HG03108 (cell line): Measurements from ENCODE around the gene RNU5D-1.

Source experiments
- ATAC-seq: cut with Tn5 transposase; IDR thresholded peaks from one replicate; pipeline ENCODE4 v1.9.1; 2021; ENCODE audit warnings: moderate library complexity; ENCODE audit not compliant: unreplicated experiment

The RNU5D-1 gene

DNA sequence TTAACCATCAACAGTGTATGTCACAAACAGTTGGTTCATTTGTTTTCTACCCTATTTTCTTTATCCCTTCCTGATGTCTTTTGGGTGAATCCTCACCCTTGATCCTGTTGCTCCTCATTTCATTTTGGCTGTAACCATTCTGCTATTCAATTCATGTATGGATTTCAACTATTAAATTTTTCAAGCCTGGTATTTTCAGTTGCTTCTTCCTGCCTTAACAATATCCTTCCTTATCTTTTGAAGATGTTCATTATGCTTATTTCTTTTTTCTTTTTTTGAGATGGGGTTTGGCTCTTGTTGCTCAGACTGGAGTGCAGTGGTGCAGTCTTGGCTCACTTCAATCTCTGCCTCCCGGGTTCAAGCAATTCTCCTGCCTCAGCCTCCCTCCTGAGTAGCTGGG, 2.8 kb upstream of the RNU5D-1 start:
- ATAC-seq, result no peak

DNA sequence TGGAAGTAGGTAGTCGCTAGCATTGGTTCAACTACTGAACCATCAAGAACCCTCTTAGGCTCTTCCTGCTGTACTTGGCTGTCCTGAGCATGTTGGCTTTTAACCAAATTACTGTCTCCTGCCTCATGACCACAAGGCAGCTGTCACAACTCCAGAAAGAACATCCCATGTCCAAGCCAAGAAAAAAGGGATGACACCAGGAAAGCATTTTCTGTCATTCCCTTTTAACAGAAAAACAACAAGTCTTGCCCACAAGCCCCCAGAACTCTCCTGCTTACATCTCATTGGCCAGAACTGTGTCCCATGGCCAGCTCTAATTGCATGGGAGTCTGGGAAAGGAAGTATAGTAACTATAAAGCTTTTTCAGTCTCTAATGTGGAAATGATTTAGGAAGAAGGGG, 2.4 kb upstream of the RNU5D-1 start:
- no peak for ATAC-seq

DNA sequence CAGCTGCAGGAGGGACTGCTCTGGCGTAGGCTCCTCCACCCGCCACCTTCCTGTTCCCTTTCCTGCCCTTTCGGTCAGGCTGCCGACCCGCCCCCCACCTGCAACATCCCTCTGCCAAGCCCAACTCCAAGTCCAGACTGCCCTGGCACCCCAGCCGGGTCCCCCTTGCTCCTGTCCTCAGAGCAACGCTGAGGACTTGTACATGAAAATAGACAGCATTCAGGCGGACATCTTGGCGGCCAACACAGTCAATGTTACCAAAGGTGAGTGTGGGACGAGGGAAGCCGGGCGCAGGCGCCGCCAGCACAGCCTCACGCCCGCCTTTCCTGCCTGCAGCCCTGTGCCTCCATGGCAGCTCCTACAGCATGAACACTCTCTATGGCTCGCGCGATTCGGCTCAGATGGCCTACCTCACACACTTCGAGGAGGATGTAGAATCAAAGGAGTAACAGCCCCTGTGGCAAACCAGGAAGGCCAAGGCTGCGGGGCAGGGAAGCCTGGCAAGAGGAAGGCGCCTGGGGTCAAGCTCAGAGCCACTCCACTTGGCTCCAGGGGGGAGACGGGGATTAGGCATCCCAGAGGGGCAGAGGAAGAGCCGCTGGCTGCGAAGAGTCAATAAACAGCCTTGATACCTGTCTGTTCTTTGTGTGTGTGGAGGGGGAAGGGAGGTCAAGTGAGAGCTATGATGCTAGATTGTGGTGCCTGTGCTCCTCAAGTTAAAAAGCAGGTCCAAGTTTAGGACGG, 5.8 kb downstream of the RNU5D-1 start:
- ATAC-seq, result no peak

DNA sequence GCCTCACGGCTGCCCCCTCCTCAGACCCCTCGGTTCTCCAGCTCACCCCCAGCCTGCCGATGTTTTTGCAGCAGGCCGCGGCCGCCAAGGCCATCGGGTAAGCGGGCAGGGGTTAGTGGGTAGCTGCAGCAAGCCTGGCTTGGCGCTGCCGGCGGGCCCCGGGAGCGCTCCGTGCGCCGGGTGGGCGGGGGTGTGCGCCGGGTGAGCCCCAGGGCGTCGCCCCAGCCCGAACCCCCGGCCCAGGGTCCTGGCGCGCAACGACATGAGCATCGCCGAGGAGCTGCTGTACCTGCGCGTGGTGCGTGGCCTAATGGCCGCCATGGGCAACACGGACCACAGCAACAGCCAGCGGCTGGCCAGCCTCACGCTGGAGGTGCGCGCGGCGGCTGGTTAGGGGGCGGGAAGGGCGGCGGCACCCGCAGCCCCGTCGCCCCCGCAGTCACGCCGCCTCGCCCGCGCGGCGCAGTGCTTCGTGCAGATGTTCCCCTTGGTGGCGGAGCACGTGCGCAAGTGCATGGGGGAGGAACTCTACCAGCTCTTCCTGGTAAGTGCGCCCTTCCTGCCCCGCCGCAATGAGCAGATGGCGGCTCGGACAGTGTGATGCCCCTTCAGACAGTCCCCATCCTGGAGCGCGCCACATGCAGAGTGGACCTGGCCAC, 6.5 kb downstream of the RNU5D-1 start:
- no peak for ATAC-seq

DNA sequence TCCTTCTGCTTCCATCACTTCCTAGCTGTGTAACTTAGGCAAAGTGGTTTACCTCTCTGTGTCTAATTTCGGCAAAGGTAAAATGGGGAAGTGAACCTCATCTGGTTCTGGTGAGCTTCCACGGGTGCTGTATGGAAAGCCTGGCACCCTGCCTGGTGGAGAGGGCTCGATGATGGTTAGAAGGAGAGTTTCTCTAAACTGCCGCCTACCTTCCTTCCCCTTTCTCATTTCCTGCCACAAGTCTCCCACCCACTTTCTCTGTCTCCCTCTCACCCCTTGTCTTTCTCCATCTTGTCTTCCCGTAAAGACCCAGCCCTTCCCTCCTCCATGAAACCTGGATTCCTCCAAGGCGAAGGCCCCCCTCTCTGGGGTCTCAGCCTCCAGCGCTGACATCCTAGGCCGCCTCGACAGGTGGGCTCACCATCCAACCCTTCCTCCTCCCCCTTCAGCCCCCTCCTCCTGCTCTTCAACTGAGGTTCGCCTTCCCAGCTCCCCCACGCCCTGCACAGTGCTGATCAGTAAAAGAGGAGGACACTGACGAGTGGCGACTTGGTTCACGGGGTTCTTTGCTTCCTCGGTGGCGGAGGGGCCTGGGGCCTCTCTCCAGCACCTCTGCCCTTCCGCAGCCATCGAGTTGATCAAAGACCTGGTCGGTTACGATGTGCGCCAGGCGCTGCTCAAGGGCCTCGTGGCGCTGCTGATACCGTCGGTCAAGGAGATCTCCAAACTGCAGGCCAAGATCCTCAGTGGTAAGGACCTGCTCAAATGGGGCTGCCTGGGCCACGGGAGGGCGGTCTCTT, 7.3 kb downstream of the RNU5D-1 start:
- ATAC-seq, result no peak

DNA sequence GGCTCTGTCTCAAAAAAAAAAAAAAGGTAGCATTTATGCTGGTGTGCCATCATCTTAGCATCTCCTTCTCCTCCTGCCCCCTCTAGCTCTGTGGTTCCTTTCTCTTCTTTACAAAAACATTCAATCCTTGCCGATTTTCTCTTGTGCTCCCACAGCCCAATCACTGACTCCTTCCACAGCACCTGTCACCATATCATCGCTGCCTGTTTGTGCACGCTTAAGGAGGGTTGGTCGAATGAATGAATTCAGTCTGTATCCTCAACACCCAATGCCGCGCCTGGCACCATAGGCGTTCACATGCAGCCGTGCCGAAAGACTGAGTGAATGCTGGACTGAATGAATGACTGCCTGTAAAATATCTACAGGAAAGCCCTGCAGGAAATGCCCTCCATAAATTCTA, 7.9 kb downstream of the RNU5D-1 start:
- ATAC-seq, result no peak

DNA sequence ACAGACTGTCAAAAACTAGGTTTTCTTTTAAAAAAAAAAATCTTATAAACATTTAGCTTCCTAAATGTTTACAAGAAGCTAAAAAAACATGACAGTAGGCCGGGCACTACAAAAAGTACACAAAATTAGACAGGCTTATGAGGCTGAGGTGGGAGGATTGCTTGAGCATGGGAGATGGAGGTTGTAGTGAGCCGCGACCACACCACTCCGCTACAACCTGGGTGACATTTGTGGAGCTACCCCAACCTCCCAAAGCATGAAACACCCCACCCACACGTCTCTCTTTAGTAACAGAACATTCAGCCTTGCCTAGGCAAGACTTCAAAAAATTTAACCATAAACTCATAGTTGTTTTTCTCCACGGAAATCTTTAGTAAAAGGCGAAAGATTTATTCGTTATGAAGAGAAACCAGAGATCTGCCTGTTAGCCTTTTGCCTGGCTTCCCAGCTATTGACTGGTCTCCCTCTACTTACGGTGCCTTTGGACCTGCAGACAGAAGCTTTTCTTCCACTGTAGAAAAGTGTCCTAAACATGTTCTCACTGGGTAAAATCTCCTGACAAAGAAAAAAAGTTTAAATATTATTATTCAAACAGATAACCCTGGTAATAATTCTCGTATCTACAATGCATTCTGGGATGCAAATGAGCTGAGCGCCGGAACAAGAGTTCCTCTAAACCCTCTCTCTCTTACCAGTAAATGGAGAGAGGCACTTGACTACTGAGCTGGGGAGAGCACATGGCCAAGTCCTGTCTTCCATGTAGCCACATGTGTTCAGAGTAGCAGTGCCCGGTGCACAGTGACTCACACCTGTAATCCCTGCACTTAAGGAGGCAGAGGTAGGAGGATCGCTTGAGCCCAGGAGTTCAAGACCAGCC, 9.2 kb downstream of the RNU5D-1 start:
- peak; percentile 78 for ATAC-seq

DNA sequence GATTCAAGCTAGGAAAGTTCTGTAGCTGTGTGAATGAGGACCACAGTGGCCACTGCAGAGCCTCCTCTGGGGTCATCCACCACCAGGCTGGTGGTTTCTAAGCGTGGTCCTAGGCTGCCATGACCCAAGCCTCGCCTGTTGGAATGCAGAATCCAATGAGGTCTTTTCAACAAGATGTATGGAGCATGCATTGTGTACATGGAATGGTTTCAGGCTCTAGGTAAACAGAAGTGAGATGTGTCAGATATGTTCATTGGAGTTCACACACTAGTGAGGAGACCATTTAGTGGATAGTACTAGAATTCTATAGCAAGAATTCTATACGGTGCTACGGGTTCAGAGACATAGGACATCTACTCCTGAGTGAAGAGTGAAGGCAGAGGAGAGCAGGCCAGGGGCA, 10.7 kb downstream of the RNU5D-1 start:
- ATAC-seq, result no peak

DNA sequence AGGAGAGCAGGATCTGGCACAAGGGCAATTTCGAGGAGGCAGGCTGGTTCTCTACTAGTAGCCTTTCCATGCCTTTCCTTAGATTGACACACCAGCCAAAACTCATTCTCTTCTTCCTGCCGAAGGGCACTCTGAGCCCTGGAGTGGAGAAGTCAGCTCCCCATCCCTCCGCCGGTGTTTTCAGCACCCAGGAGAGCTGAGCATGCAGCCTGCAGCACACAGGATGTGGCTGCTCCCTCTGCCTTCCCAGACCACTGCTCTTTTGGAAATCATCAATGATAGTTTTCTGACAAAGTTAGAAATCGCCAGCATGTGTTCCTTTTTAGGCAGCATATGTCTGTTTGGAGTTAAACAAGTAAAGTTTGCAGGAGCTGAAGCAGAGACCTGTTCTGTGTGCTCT, 11.7 kb downstream of the RNU5D-1 start:
- ATAC-seq, result no peak

DNA sequence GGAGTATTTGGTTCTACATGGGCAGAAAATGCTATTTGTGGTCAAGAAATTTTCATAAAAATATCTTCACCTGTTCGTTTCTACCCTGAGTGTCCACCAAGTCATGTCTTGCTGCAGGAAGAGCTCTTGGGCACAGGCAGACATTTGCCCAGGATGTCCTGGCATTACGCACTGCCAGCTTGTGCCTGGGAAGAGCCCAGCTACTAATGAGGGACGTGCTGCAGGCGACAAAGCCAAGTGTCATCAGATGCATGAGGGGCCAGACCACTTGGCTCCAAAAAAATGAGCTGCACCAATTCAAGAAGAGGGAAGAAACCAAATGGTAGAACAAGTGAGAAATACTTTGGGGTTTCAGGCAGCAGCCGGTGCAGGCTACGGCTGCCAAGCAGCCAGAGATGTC, 12.9 kb downstream of the RNU5D-1 start:
- ATAC-seq, result no peak

DNA sequence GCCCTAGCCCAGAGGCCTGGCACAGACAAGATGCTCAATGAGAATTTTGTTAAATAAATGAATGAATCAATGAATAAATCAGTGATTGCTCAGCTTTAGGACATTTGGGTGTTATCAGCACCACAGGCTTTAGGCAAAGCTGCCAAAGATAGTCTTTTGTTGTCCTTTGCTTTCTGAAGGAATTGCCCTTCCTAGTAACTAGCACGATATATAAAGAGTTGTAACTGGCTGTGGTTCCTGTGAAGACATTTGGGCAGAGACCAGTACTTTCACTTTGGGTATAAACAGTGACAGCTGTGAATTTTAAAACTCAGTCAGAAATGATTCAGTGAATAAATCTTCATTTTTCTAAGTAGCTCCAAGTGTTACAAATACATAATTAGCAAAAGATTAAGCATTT, 13.3 kb downstream of the RNU5D-1 start:
- ATAC-seq, result no peak

DNA sequence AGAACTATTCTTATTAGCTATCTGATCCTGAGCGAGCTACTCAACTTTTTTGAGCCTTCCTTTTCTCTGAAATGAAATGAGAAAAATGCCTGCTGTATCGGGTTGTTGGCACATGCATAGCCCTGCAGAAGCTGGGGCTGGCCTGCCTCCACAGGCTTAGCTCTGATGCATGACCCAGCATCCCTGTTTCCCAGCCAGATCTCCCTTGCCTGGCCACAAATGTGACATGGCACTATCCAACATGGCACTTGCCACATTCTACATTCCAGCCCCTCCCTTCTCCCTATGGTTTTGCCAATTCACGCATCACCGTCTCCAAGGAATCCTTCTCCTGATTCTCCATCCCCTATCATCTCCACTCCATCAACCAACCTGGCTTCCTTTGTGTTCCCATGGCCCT, 13.8 kb downstream of the RNU5D-1 start:
- no peak for ATAC-seq

DNA sequence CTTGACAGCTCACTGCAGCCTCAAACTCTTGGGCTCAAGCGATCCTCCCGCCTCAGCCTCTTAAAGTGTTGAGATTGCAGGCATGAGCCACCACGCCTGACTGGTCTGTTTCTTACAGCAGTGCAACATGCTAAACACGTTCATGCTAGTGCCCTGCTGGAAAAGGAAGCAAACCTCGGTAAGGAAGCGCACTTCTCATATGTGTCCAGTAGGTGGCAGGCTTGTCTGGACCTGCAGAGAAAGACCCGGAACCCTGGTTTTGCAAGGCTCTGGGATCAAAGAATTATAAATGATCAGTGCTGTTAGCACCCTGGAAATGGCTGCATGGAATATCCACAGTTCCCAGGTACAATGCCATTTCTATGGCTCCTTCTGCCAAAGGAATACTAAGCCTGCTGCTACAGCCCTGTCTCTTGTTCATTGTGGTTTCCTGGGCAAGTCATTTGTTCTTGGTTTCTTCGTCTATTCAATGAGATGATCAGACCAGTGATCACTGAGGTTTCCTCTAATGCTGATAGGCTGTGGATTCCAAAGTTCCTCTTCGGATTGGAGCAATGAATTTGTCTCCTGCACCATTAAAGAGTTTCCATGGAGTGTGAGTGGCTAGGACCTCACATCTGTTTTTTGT, 15.9 kb downstream of the RNU5D-1 start:
- peak; percentile 48 for ATAC-seq

DNA sequence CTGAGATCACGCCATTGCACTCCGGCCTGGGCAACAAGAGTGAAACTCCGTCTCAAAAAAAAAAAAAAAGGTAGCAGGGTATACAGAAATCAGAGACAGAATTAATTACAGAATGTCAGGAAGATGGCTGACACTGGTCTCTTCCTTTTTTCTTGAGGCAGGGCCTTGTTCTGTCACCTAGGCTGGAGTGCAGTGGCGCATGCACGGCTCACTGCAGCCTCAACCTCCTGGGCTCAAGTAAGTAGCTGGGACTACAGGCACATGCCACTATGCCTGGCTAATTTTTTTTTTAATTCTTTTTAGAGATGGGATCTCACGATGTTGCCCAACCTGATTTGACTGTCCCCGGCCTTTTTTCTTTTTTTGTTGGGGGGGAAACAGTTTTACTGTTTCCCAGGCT, 16.4 kb downstream of the RNU5D-1 start:
- no peak for ATAC-seq

DNA sequence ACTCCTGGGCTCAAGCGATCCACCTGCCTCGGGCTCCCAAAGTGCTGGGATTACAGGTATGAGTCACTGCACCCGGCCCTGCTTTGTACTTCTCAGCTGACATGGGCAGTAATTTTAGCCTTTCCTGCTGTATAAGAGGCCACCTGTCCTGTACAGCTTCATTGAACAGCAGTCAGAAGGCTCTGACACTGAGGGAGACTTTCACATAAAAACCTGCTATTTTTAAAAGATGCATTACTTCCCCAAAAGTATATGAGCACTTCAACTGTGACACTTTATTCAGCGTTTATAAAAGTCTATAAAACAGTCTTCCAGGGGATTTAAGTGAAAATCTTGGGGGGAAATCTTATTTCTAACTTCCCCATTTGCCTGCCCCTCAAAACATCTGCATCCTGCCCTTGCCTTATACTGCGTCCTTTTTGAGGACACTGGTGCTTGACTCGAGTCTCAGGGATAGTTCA, 17.6 kb downstream of the RNU5D-1 start:
- peak; percentile 55 for ATAC-seq

DNA sequence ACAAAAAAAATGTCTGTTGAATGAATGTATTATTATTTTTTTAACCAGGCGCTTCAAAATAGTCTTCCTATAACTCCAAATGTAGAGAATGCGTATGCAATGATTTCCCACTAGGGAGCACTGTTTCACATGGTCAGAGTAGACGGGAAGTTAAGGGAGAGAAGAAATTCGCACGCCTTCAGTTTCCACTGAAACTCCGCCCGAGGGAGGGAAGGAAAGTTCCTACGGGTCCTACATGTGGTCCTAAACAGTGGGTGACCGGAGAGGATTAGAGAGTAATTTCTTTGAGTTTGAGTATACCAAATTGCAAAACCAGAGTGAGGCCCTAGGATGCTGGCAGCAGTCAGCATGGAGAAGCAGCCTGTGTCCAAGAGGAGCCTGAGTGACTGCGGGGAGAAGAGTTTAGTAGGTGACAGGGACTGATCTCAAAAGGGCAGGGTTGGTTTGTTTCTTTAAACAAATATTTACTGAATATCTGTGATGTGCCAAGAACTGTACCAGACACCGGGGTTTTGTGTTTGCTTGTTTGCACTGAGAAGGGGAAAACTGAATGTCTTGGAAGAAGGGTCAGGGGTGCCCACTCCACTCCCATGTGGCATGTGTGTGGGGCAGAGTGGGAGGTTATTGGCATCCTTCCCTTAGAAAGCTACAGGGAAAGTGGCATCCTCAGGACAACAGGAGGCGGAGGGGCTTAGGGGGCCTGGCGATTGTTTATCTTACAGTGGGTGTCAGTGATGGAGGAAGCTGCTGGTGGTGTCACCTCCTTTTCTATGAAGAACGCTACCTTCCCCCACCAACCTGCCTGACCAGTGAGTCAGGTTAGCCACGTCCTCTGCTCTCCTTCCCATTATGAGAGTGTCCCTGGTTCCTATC, 22.8 kb downstream of the RNU5D-1 start:
- no peak for ATAC-seq

DNA sequence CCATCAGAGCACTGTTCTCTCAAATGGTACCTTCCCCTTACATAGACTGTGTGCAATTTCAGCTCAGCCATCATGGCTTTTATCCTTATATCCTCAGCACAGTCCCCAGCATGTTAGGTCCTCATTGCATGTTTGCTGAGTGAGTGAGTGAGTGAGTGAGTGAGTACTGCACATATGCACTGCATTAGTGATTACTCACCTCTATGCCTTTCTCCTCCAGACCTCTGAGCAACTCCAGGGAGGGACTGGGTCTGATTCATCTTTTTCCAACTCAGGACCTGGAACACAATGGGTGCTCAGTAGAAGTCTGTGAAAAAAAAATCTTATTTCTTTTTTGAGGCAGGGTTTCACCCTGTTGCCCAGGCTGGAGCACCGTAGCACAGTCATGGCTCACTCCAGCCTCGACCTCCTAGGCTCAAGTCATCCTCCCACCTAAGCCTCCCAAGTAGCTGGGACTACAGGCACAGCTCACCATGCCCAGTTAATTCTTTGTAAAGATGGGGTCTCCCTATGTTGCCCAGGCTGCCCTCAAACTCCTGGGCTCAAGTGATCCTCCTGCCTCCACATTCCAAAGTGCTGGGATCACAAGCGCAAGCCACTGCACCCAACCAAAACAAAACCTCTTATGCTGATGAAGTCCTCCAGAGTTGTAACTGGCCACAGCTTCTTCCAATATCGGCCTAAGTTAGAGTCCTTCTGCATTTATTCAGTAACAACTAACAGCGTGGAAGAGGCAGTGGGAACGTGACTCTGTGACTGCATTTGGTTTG, 23.7 kb downstream of the RNU5D-1 start:
- no peak for ATAC-seq

DNA sequence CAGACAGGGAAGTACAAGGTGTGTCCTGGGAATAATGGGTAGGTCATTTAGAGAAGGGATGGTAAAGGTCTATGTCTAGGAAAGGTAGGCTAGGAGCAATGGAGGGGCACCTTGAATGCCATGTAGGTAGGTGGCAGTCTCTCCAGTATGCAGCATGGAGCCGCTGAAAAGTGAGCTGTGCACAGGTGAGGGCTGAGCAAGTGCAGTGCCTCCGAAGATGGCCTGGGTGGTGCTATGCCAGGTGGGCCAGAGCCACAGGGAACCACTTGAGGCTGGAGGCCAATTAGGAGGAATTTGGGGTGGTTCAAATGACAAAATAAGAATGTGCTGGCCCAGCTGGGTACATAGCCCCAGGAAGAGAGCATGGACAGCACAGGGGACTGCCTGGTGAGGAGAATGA, 25.0 kb downstream of the RNU5D-1 start:
- ATAC-seq, result no peak

DNA sequence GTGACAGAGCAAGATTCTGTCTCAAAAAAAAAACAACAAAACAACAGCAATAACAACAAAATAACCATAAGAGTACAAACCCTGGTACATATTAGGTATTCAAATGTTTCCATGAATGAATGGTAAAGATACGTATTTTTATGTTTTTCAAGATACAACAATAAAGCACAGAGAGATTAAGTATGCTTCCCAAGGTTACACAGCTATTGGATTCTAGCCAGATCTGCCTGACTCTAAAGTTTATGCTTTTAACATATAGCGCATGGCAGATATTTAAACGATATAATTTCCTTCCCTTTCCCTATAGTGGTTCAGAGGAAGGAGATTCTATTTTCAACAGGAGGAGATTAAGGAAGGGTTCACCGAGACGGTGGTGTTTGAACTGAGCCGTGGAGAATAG, 25.5 kb downstream of the RNU5D-1 start:
- ATAC-seq, result no peak
